Measurements from ENCODE around the gene NUBPL.

The NUBPL gene

DNA sequence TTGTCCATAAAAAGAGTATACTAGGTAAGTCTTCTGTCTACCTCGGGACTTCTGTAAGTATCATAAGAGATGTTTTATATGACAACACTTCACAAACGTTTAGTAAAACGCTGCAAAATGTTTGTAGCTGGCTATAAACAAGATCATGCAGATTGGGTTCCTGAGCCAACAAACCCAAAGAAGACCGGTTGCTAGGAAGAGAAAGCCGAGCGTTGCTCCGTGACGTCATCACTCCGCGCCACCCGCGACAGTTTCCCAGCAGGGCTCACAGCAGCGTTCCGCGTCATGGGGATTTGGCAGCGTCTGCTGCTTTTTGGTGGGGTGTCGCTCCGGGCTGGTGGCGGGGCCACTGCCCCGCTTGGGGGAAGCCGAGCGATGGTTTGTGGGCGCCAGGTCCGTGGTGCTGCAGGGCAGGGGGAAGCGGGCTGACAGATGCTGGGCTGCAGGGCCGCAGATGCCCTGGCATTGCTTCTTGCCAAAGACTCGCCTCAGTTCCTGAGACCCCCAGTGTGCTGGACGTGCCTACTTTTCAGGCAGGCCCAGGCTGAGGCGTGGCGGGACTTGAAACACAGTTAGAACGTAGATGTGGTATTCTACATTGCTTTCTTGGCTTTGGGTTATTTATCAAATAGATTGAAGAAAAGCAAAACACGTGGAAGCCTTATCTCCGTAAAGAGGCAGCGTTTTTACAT lies at the start of gene NUBPL:
Gene NUBPL (plus strand): TSS at position 250 of the 692 bp plus-strand sequence. CDS start 36 bp downstream, at position 286.
- peak; percentile 86 for DNase-seq (ENCODE audit: low read depth)
- no peak for TF ChIP-seq CTCF (conservative IDR thresholded peaks at IDR 0.05; ENCODE audit: low read depth, low read length)
- H3K4me3 ChIP-seq (ENCODE audit: low read length) = peak within 1 kb of the TSS; percentile 97

DNA sequence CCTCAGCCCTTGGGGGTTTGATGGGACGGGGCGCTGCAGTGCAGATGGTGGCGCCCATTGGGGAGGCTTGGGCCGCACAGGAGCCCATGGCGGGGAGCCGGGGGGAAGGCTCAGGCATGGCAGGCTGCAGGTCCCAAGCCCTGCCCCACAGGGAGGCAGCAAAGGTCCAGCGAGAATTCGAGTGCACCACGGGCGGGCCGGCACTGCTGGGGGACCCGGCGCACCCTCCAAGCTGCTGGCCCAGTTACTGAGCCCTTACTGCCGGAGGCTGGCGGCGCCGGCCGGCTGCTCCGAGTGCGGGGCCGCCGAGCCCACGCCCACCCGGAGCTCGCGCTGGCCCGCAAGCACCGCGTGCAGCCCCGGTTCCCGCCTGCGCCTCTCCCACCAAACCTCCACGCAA lies 34.1 kb upstream of the NUBPL start:
- no peak overlapping the region for H3K4me3 ChIP-seq (ENCODE audit: low read length)
- no peak for DNase-seq (ENCODE audit: low read depth)
- TF ChIP-seq CTCF (conservative IDR thresholded peaks at IDR 0.05; ENCODE audit: low read depth, low read length) = no peak

DNA sequence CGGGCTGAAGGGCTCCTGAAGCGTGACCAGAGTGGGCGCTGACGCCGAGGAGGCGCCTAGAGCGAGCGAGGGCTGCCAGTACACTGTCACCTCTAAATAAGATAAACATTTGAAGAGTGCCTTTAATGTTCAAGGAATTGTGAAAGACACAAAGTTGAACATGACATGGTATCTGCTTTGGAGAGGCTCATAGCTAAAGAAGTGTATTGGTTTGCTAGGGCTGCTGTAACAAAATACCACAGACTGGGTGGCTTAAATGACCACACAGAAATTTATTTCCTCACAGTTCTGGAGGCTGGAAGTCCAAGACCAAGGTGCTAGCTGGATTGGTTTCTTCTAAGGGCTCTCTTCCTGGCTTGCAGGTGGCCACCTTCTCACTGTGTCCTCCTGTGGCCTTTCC lies 33.7 kb upstream of the NUBPL start:
- no peak overlapping the region for H3K4me3 ChIP-seq (ENCODE audit: low read length)
- no peak for DNase-seq (ENCODE audit: low read depth)
- TF ChIP-seq CTCF (conservative IDR thresholded peaks at IDR 0.05; ENCODE audit: low read depth, low read length) = no peak

DNA sequence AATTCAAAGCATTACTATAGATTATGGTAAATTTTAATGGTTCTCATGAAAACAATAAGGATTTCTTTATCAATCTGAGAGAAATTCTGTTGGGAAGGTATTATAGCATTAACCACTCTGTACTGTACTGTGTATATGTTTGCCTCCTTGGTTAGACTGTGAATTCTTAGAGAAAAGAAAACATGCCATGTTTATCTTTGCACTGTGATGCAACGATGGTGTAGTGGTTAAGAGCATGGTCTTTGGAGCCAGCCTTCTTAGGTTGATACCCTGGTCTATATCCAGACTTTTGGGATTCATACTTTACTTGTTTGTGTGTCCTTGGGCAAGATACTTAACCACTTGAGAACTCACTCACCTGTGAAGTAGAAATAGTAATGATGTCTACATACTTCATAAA lies 32.2 kb upstream of the NUBPL start:
- TF ChIP-seq CTCF (conservative IDR thresholded peaks at IDR 0.05; ENCODE audit: low read depth, low read length) = no peak
- DNase-seq (ENCODE audit: low read depth) = no peak

DNA sequence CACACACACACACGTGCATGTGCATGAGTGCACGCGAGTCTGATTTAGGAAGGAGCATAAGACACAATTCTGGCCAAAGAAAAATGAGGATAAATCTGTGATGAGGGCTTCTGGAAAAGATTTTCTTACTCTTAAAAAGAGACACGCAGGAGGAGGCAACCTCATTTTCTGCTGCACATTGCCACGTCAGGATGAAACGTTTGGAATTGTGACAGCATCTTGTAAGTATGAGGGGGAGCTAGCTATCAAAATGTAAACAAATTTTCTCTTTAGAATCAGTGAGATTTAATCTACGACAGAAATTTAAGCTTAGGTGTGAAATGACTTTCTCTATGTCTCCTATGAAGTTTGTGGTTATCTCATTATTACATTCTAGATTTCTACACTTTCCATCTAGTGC lies 31.1 kb upstream of the NUBPL start:
- no peak for DNase-seq (ENCODE audit: low read depth)
- no peak for TF ChIP-seq CTCF (conservative IDR thresholded peaks at IDR 0.05; ENCODE audit: low read depth, low read length)
- H3K4me3 ChIP-seq (ENCODE audit: low read length) = no peak overlapping the region

More for the DNA sequence above, 32.2 kb upstream of the NUBPL start:
- no peak overlapping the region for H3K4me3 ChIP-seq (ENCODE audit: low read length)

DNA sequence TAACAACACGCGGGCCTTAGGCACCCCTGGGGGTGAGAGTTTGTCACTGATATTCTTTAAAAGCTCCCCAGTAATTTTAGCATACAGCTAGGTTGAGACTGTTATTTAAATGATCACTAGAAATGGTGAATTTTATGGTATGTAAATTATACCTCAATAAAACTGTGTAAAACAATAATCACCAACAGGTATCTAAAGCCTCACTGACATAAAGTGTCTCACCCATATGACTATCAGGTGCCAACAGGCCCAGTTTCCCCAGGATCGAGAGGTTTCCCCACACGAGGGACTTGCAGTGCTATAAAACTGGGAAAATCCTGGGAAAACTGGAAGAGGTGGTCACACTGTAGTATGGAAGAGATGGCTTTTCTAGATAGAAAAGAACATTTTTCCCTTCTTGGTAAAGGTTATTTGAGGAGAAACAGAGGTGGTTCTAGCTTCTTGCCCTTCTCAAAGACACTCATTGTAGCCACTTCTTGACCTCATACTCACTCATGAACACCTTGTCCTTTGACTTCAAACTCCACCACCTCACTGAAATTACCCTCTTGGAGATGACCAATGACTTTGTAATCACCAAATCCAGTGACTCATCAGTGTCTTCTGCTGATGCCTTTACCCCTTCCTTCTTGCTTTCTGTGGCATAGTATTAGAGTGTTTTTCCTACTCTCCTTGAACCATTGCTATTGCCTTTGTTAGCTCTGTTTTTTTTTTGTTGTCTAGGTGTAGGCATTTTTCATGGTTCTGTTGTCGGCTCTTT lies 24.8 kb upstream of the NUBPL start:
- TF ChIP-seq CTCF (conservative IDR thresholded peaks at IDR 0.05; ENCODE audit: low read depth, low read length) = no peak
- no peak for DNase-seq (ENCODE audit: low read depth)
- H3K4me3 ChIP-seq (ENCODE audit: low read length) = no peak overlapping the region

DNA sequence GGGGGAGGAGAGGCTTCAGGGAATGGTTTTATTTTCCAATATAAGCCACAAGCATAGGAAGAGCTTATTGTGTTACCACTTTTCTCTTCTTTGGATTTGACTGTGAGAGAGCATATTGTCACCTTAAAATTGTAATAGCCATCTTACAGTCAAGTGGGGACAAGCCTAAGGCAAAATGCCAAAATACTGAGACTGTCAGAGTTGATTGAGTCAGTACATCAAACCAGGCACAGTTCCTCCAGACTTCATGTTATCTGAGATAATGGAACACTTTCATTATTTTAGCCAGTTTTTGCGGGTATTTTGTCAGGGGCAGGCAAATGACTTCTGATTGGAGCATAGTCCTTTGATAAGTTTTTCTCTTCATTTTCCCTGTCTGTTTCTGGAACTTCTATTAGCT lies 19.5 kb upstream of the NUBPL start:
- TF ChIP-seq CTCF (conservative IDR thresholded peaks at IDR 0.05; ENCODE audit: low read depth, low read length) = no peak
- no peak overlapping the region for H3K4me3 ChIP-seq (ENCODE audit: low read length)
- no peak for DNase-seq (ENCODE audit: low read depth)
